SK-N-SH (cell line): ENCODE results near the gene INPP5J. TPM values are rescaled to one million over a fixed set of nuclear protein-coding genes. Genes with fewer than 3 reads are reported as not detected.

ENCODE experiments used
- CTCF ChIA-PET: fragments of 300-600, 350-600 bp; formaldehyde crosslinking; extraction: SDS; loops from one replicate; lab custom pipeline; 2021; lab: Yijun Ruan, JAX
- POLR2A ChIA-PET: fragments of 350-600 bp; sonication (Branson Sonifier 250); formaldehyde crosslinking; extraction: SDS; loops from one replicate; lab custom pipeline; 2020; ENCODE audit warnings: antibody characterized with exemption, inconsistent platforms; lab: Yijun Ruan, JAX
- DNase-seq: peaks from one replicate; pipeline ENCODE4 v3.0.0; 2012
- H2AFZ ChIP-seq: fragments of 200-600 bp; sonication (generic); 2 replicates; pipeline ENCODE4 v1.8.1; 2016; ENCODE audit warnings: antibody characterized with exemption, mild to moderate bottlenecking, low read depth
- H3F3A ChIP-seq: fragments of 200-600 bp; sonication (generic); replicated peaks from 2 replicates; pipeline ENCODE3; 2016; ENCODE audit warnings: antibody characterized with exemption, mild to moderate bottlenecking; ENCODE audit not compliant: insufficient read depth
- H3K27ac ChIP-seq, 2 experiments: fragments of 200-500 bp in 1 of 2; fragments of 200-600 bp in 1 of 2; sonication (Bioruptor generic) in 1 of 2; sonication (generic), shearing (Covaris generic) in 1 of 2; 2 replicates each; pipeline versions ENCODE4 v1.5.1 to v1.6.1; 2014 to 2016; ENCODE audit warnings: low read depth in 2 of 2, inconsistent platforms in 1 of 2, low read length in 1 of 2, mild to moderate bottlenecking in 1 of 2, mixed read lengths in 1 of 2
- H3K27me3 ChIP-seq: fragments of 200-600 bp; sonication (generic), shearing (Covaris generic); 2 replicates; pipeline ENCODE4 v1.6.1; 2016; ENCODE audit warnings: mixed run types; ENCODE audit not compliant: insufficient read depth
- H3K36me3 ChIP-seq, 2 experiments: fragments of 200-500 bp in 1 of 2; fragments of 200-600 bp in 1 of 2; sonication (Bioruptor generic) in 1 of 2; sonication (generic) in 1 of 2; replicated peaks in 1 of 2; 2 replicates each; pipeline versions ENCODE3 to v1.5.1; 2014 to 2016; ENCODE audit warnings: low read length in 1 of 2, mild to moderate bottlenecking in 1 of 2; ENCODE audit not compliant: insufficient read depth in 2 of 2, control insufficient read depth in 1 of 2
- H3K4me1 ChIP-seq, 2 experiments: fragments of 200-500 bp in 1 of 2; fragments of 200-600 bp in 1 of 2; sonication (Bioruptor generic) in 1 of 2; sonication (generic), shearing (Covaris generic) in 1 of 2; 2 replicates each; pipeline versions ENCODE4 v1.5.1 to v1.6.1; 2014 to 2016; ENCODE audit warnings: low read depth in 1 of 2, low read length in 1 of 2, mixed run types in 1 of 2; ENCODE audit not compliant: insufficient read depth in 2 of 2, control insufficient read depth in 1 of 2
- H3K4me2 ChIP-seq: fragments of 200-600 bp; sonication (generic), shearing (Covaris generic); 2 replicates; pipeline ENCODE4 v1.6.1; 2017; ENCODE audit warnings: mixed run types
- H3K4me3 ChIP-seq, 2 experiments: fragments of 200-500 bp in 1 of 2; fragments of 200-600 bp in 1 of 2; sonication (Bioruptor generic) in 1 of 2; sonication (generic), shearing (Covaris generic) in 1 of 2; 2 replicates each; pipeline versions ENCODE4 v1.5.1 to v1.8.1; 2014 to 2016; ENCODE audit warnings: low read depth in 2 of 2, inconsistent platforms in 1 of 2, low read length in 1 of 2, mild to moderate bottlenecking in 1 of 2, mixed read lengths in 1 of 2, moderate library complexity in 1 of 2
- H3K79me2 ChIP-seq: fragments of 200-600 bp; sonication (generic); 2 replicates; pipeline ENCODE4 v1.8.1; 2017; ENCODE audit warnings: mild to moderate bottlenecking; ENCODE audit not compliant: insufficient read depth
- H3K9ac ChIP-seq: fragments of 200-600 bp; sonication (generic); 2 replicates; pipeline ENCODE4 v1.6.1; 2017; ENCODE audit warnings: mixed run types
- H3K9me2 ChIP-seq: fragments of 200-600 bp; sonication (generic); 2 replicates; pipeline ENCODE4 v1.6.1; 2017; ENCODE audit warnings: mixed run types
- H3K9me3 ChIP-seq: fragments of 200-600 bp; sonication (generic); 2 replicates; pipeline ENCODE4 v1.6.1; 2017; ENCODE audit warnings: mixed run types, mild to moderate bottlenecking, moderate library complexity
- H4K20me1 ChIP-seq: fragments of 200-600 bp; sonication (generic); 2 replicates; pipeline ENCODE4 v1.6.1; 2017; ENCODE audit warnings: mild to moderate bottlenecking, mixed run types; ENCODE audit not compliant: insufficient read depth
- CHD2 ChIP-seq: fragments of 150-350 bp; IDR thresholded peaks from 2 replicates; pipeline ENCODE4 v1.6.1; 2018; ENCODE audit warnings: low read length; ENCODE audit not compliant: partially characterized antibody
- ELF1 ChIP-seq: IDR thresholded peaks from 2 replicates; pipeline ENCODE4 v1.4.0; 2012
- EZH2phosphoT487 ChIP-seq: fragments of 200-600 bp; sonication (generic); IDR thresholded peaks from 2 replicates; pipeline ENCODE4 v1.6.1; 2017; ENCODE audit warnings: low read depth, mixed run types, mild to moderate bottlenecking, antibody characterized with exemption, moderate library complexity, borderline replicate concordance
- FOSL2 ChIP-seq: IDR thresholded peaks from 2 replicates; pipeline ENCODE4 v1.4.0; 2012; ENCODE audit warnings: low read depth, mild to moderate bottlenecking, moderate library complexity, borderline replicate concordance
- FOXJ3 ChIP-seq: sonication (generic); formaldehyde crosslinking; IDR thresholded peaks from 2 replicates; pipeline ENCODE4 v1.5.1; 2020; ENCODE audit warnings: mild to moderate bottlenecking, missing genetic modification reagents
- GABPA ChIP-seq: IDR thresholded peaks from 2 replicates; pipeline ENCODE4 v1.4.0; 2012; ENCODE audit warnings: low read depth, mild to moderate bottlenecking
- GATA2 ChIP-seq: sonication (generic); formaldehyde crosslinking; IDR thresholded peaks from 2 replicates; pipeline ENCODE4 v1.5.0; 2020; ENCODE audit warnings: mild to moderate bottlenecking, missing genetic modification reagents
- JUND ChIP-seq: IDR thresholded peaks from 2 replicates; pipeline ENCODE4 v1.4.0; 2012
- MEF2A ChIP-seq: IDR thresholded peaks from 2 replicates; pipeline ENCODE4 v1.4.0; 2012; ENCODE audit warnings: low read depth, borderline replicate concordance
- NRF1 ChIP-seq: IDR thresholded peaks from 2 replicates; pipeline ENCODE4 v1.6.1; 2012; ENCODE audit warnings: low read depth, mild to moderate bottlenecking, low read length
- POLR2AphosphoS5 ChIP-seq: IDR thresholded peaks from 2 replicates; pipeline ENCODE4 v1.6.1; 2012; ENCODE audit warnings: low read depth, low read length
- RAD21 ChIP-seq: IDR thresholded peaks from 2 replicates; pipeline ENCODE4 v1.6.1; 2012; ENCODE audit warnings: mild to moderate bottlenecking, low read length
- RFX5 ChIP-seq: IDR thresholded peaks from 2 replicates; pipeline ENCODE4 v1.6.1; 2012; ENCODE audit warnings: mild to moderate bottlenecking, improper control_type of control experiment, low read length
- SMC3 ChIP-seq: IDR thresholded peaks from 2 replicates; pipeline ENCODE4 v1.6.1; 2012; ENCODE audit warnings: low read depth, low read length, improper control_type of control experiment
- TCF12 ChIP-seq: IDR thresholded peaks from 2 replicates; pipeline ENCODE4 v1.4.0; 2012
- TEAD4 ChIP-seq: IDR thresholded peaks from 2 replicates; pipeline ENCODE4 v1.4.0; 2012; ENCODE audit warnings: mild to moderate bottlenecking, borderline replicate concordance; ENCODE audit not compliant: insufficient read depth
- YY1 ChIP-seq: IDR thresholded peaks from 2 replicates; pipeline ENCODE4 v1.4.0; 2012; ENCODE audit warnings: low read depth, mild to moderate bottlenecking
- WGBS: methylation state at CpG from one replicate; pipeline ENCODE4 v1.1.6; 2017; ENCODE audit warnings: low lambda C conversion rate; 5-methylcytosine and 5-hydroxymethylcytosine counted together
- polyA plus RNA-seq, 3 experiments: library from polyadenylated mRNA; depleted of rRNA; stranded (reverse); fragments of >200 nt; gene quantifications; 2 replicates each; pipeline ENCODE4 v1.2.3, GENCODE V29; 2012
- TF ChIP-seq, protein P1 (sequence below): IDR thresholded peaks from 2 replicates; pipeline ENCODE4 v1.4.0; 2012; ENCODE audit warnings: low read depth, borderline replicate concordance
- TF ChIP-seq, protein P2 (sequence below): fragments of 150-350 bp; IDR thresholded peaks from 2 replicates; pipeline ENCODE4 v1.6.1; 2017; ENCODE audit warnings: antibody characterized with exemption, low read length, low read depth, borderline replicate concordance
- TF ChIP-seq, protein P3 (sequence below): IDR thresholded peaks from 2 replicates; pipeline ENCODE4 v1.4.0; 2012; ENCODE audit warnings: low read depth, borderline replicate concordance
- TF ChIP-seq, protein P4 (sequence below): IDR thresholded peaks from 2 replicates; pipeline ENCODE4 v1.4.0; 2012; ENCODE audit warnings: low read depth
- TF ChIP-seq, protein P5 (sequence below): IDR thresholded peaks from 2 replicates; pipeline ENCODE4 v1.6.1; 2012; ENCODE audit warnings: mild to moderate bottlenecking, low read depth, low read length, moderate library complexity

INPP5J gene
- polyA plus RNA-seq, 1 of the 3 experiments (the other 2 are of a cell fraction), result 3.2 TPM

DNA sequence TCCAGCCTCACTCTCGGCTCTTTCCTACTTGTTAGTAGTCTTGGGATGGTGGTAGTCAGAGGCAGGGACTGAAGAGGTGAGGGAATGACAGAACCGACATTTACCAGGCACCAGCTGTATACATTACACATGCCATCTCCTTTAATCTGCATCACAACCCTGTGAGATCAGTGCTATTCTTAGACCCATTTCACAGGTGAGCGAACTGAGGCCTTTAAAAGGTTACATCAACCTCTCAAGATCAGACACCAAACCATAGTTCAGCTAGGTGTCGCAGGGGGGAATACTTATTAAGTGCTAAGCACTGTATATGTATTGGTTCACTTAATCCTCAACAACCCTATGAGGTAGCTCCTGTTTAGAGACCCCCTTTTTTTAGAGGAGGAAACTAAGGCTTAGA lies 11.9 kb downstream of the INPP5J start:
- Histone ChIP-seq H3K4me3 (no peak overlapping the region), H3K36me3 (no peaks in the 10 kb centered on the region), H3F3A (peaks cover 6% of the 10 kb centered on the region), H3K9me2 (no peaks in the 10 kb centered on the region), H3K27ac (no peak overlapping the region), H3K4me2 (no peak overlapping the region), H3K9me3 (no peaks in the 10 kb centered on the region), H3K4me1 (no peaks in the 10 kb centered on the region; a peak in 1 of 4 replicates), H3K9ac (no peak overlapping the region), H3K79me2 (no peaks in the 10 kb centered on the region), H2AFZ (no peak overlapping the region), H4K20me1 (no peaks in the 10 kb centered on the region), H3K27me3 (peaks cover 4% of the 10 kb centered on the region; the same call in 1 of the 2 replicates)
- no peak for DNase-seq
- no peak for TF ChIP-seq EZH2phosphoT487
- no peak for TF ChIP-seq RFX5
- no peak for TF ChIP-seq TCF12
- TF ChIP-seq, protein P1, sequence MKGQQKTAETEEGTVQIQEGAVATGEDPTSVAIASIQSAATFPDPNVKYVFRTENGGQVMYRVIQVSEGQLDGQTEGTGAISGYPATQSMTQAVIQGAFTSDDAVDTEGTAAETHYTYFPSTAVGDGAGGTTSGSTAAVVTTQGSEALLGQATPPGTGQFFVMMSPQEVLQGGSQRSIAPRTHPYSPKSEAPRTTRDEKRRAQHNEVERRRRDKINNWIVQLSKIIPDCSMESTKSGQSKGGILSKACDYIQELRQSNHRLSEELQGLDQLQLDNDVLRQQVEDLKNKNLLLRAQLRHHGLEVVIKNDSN, result no peak
- no peak for TF ChIP-seq RAD21
- TF ChIP-seq FOXJ3 (CRISPR knock-in tag), result no peak
- no peak for TF ChIP-seq GABPA
- no peak for TF ChIP-seq SMC3
- no peak for TF ChIP-seq YY1
- TF ChIP-seq, protein P2, sequence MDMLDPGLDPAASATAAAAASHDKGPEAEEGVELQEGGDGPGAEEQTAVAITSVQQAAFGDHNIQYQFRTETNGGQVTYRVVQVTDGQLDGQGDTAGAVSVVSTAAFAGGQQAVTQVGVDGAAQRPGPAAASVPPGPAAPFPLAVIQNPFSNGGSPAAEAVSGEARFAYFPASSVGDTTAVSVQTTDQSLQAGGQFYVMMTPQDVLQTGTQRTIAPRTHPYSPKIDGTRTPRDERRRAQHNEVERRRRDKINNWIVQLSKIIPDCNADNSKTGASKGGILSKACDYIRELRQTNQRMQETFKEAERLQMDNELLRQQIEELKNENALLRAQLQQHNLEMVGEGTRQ, result no peak
- TF ChIP-seq POLR2AphosphoS5, result no peak
- TF ChIP-seq MEF2A, result no peak
- no peak for TF ChIP-seq ELF1
- no peak for TF ChIP-seq GATA2
- no peak for TF ChIP-seq NRF1
- no peak for TF ChIP-seq FOSL2
- 73% methylated on average over 4 of the region's 4 CpGs for WGBS
- POLR2A ChIA-PET, result interaction anchor here (1.7 kb wide), 1 partner anchor 9 kb away, joined by 5 read pairs; no protein-coding TSS in a partner anchor
- CTCF ChIA-PET, result interaction anchor here (1.5 to 3.3 kb wide), 4 partner anchors 10 to 49 kb away, joined by 6 to 14 read pairs (median 11); partner anchors contain the start of gene SELENOM

DNA sequence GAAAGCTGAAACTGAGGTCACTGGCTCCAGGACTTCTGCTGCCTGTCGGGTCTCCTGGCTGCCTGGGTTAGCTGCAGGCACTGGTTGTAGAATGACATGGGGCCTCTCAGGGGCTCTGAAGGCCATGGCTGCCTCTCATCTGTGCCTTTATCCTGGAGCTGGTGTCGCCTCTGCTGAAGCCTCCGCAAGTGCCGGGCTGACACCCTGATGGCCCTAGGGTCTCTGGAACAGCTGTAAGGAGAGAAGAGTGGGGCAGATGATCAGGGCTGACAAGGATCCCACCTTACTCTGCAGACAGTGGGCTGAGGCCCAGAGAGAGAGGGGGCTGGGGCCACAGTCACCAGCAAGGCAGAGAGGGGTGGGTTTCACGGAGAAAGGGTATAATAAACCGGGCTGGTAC lies 12.9 kb downstream of the INPP5J start:
- no peak overlapping the region for H3K4me3 ChIP-seq
- H3K9me3 ChIP-seq, result no peaks in the 10 kb centered on the region
- H3K27me3 ChIP-seq, result peaks cover 4% of the 10 kb centered on the region; the same call in 1 of the 2 replicates
- H3K79me2 ChIP-seq, result no peaks in the 10 kb centered on the region
- peaks cover 0 to 1% of the 10 kb centered on the region in 2 experiments; a peak in 2 of 4 replicates for H3K4me1 ChIP-seq
- ChIA-PET CTCF (interaction anchor here (0.6 to 3.3 kb wide), 6 partner anchors 9 to 96 kb away, joined by 3 to 14 read pairs (median 8); partner anchors contain the start of gene SELENOM), POLR2A (interaction anchor here (0.6 to 1.7 kb wide), 3 partner anchors 8 to 51 kb away, joined by 3 to 5 read pairs (median 3); no protein-coding TSS in a partner anchor)
- peaks cover 1% of the 10 kb centered on the region for H3F3A ChIP-seq
- H4K20me1 ChIP-seq, result no peaks in the 10 kb centered on the region
- H3K9ac ChIP-seq, result no peak overlapping the region
- H3K9me2 ChIP-seq, result no peaks in the 10 kb centered on the region
- no peak overlapping the region for H3K4me2 ChIP-seq
- no peak overlapping the region for H3K27ac ChIP-seq
- WGBS, result 84% methylated on average over 4 of the region's 6 CpGs
- no peak overlapping the region for H2AFZ ChIP-seq
- H3K36me3 ChIP-seq, result no peaks in the 10 kb centered on the region
- peak; percentile 10 for DNase-seq
- TF ChIP-seq TEAD4 (no peak), YY1 (no peak), GATA2 (no peak), NRF1 (no peak), CHD2 (no peak), SMC3 (no peak), JUND (no peak)
- TF ChIP-seq, protein P3, sequence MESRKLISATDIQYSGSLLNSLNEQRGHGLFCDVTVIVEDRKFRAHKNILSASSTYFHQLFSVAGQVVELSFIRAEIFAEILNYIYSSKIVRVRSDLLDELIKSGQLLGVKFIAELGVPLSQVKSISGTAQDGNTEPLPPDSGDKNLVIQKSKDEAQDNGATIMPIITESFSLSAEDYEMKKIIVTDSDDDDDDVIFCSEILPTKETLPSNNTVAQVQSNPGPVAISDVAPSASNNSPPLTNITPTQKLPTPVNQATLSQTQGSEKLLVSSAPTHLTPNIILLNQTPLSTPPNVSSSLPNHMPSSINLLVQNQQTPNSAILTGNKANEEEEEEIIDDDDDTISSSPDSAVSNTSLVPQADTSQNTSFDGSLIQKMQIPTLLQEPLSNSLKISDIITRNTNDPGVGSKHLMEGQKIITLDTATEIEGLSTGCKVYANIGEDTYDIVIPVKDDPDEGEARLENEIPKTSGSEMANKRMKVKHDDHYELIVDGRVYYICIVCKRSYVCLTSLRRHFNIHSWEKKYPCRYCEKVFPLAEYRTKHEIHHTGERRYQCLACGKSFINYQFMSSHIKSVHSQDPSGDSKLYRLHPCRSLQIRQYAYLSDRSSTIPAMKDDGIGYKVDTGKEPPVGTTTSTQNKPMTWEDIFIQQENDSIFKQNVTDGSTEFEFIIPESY, result no peak
- TF ChIP-seq, protein P4, sequence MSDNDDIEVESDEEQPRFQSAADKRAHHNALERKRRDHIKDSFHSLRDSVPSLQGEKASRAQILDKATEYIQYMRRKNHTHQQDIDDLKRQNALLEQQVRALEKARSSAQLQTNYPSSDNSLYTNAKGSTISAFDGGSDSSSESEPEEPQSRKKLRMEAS, result no peak
- TF ChIP-seq, protein P5, sequence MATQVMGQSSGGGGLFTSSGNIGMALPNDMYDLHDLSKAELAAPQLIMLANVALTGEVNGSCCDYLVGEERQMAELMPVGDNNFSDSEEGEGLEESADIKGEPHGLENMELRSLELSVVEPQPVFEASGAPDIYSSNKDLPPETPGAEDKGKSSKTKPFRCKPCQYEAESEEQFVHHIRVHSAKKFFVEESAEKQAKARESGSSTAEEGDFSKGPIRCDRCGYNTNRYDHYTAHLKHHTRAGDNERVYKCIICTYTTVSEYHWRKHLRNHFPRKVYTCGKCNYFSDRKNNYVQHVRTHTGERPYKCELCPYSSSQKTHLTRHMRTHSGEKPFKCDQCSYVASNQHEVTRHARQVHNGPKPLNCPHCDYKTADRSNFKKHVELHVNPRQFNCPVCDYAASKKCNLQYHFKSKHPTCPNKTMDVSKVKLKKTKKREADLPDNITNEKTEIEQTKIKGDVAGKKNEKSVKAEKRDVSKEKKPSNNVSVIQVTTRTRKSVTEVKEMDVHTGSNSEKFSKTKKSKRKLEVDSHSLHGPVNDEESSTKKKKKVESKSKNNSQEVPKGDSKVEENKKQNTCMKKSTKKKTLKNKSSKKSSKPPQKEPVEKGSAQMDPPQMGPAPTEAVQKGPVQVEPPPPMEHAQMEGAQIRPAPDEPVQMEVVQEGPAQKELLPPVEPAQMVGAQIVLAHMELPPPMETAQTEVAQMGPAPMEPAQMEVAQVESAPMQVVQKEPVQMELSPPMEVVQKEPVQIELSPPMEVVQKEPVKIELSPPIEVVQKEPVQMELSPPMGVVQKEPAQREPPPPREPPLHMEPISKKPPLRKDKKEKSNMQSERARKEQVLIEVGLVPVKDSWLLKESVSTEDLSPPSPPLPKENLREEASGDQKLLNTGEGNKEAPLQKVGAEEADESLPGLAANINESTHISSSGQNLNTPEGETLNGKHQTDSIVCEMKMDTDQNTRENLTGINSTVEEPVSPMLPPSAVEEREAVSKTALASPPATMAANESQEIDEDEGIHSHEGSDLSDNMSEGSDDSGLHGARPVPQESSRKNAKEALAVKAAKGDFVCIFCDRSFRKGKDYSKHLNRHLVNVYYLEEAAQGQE, result no peak
